Activated T-cell treated with anti-CD3 and anti-CD28 coated beads, Interleukin-2, amount 50 U/mL, for 1 hour (primary cell): ENCODE measurements around the gene PTPN20.
"Not testable (repeated sequence)": the region's sequence is repeated elsewhere in the genome, so short reads cannot be mapped to it uniquely, and the experiment has no call there.

Experiments used
- DNase-seq: peaks from one replicate; pipeline ENCODE4 v3.0.0-alpha.2; 2020

Gene PTPN20

DNA sequence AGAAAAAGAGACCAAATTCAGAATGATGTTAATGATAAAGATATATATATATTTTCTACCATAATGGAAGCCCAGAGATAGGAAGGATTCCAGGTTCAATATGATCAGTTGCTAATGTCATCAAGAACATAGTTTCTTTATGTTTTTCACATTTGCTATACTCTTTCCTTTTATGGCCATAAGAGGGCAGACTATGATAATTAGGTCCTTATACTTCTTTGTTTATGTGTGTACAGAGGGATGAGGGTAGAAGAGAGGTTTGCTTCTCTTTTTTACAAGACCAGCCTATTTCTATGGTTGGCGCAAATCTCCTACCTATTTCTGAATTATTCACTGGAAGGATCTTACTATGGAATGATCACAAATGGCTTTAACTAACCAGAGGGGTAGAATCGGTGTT, 52.1 kb downstream of the PTPN20 start:
- DNase-seq, result not testable (repeated sequence)

DNA sequence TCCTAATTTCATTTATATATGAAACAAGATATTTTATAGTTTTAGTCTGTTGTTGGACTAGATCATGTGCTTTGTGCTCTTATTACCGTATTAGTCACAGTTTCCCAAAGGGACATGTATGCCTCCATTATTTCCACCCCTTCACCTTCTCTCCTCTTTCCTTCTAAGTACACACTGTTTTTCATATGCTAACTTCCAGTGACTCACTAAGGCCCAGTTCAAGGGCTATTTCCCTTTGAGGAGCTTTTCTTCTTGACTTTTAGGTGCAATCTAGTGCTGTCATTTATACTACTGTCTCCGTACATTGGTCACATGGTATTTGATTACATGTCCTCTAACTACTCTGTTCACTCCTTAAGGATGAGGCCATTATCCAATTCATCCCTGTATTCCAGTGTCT, 55.8 kb downstream of the PTPN20 start:
- DNase-seq, result not testable (repeated sequence)

GRCh38 chr10:46980223-46980622, 69.0 kb downstream of the PTPN20 start:
- DNase-seq, result not testable (repeated sequence)

DNA sequence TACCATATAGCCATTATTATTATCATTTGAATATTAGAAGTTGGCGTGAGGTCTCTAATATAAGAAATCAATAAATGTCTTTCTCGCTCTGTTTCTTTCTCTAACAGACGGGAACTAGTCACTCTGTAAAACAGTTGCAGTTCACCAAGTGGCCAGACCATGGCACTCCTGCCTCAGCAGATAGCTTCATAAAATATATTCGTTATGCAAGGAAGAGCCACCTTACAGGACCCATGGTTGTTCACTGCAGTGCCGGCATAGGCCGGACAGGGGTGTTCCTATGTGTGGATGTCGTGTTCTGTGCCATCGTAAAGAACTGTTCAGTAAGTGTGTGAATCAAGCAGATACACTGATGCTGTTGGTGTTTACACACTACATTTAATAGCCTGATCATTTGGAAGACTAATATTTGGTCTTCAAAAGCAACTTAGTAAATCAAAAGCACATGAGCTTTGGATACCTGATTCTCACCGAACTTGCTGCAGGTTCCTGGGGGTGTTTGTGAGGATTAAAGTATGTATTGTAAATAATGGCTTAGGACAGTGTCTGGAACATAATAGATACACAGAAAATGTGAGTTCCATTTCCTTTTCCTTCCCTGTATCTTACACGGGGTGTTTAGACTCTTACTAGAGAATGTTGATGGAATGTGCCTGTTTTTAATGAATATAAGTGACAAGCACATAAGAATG, 76.2 kb downstream of the PTPN20 start:
- not testable (repeated sequence) for DNase-seq

- DNase-seq, result no peak
Observed at GRCh38 chr10:46992803-46993561, 81.8 kb downstream of the PTPN20 start.

- no peak for DNase-seq
Observed at GRCh38 chr10:46995234-46995633, 84.0 kb downstream of the PTPN20 start.

GRCh38 chr10:46998192-46998591, 87.0 kb downstream of the PTPN20 start:
- DNase-seq, result no peak

- DNase-seq, result no peak
Observed at GRCh38 chr10:46998595-46998994, 87.4 kb downstream of the PTPN20 start.

- DNase-seq, result no peak
Observed at GRCh38 chr10:46999217-46999616, 88.0 kb downstream of the PTPN20 start.

GRCh38 chr10:47008769-47009168, 97.5 kb downstream of the PTPN20 start:
- DNase-seq, result no peak

GRCh38 chr10:47009215-47009838, 98.1 kb downstream of the PTPN20 start:
- DNase-seq, result no peak

DNA sequence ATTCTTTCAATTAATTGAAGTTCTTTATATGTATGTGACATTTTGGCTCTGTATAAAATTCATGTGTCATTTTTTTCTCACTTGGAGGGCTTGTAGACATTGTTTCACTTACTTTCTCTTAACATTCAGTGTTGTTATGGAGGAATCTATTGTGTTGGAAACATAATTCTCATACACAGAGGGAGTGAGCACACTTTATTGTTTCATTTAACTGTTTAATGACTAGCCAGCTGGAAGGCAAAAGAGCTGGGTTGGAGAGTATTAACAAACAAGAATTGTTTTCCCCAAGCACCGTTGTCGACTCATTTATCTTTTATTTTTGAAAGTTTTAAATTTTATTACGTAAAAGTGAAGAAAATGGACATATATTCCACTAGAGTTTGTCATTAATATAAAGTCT, 98.8 kb downstream of the PTPN20 start:
- DNase-seq, result no peak

- no peak for DNase-seq
Observed at GRCh38 chr10:47012214-47012613, 101.0 kb downstream of the PTPN20 start.

GRCh38 chr10:47013507-47014154, 102.4 kb downstream of the PTPN20 start:
- no peak for DNase-seq

- DNase-seq, result no peak
Observed at GRCh38 chr10:47015404-47015803, 104.2 kb downstream of the PTPN20 start.

DNA sequence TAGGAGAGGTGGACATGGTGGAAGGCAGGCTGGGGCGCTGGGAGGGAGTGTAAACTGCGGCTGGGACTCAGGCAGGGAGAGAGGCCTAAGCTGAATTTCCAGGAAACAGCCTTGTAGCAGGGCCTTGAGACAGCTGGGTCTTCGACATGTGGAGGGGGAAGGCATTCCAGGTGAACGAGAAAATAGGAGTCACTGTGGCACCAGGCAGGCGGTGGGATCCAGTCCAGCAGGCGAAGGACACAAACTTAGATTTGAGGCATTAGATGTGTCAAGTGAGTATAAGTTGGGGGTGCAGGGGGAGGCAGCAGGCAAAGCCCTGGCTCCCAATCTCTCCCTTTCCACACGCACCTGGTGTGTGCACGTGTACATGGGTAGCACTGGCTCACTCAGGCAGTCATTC, 105.3 kb downstream of the PTPN20 start:
- no peak for DNase-seq

GRCh38 chr10:47018026-47018735, 107.0 kb downstream of the PTPN20 start:
- DNase-seq, result no peak

GRCh38 chr10:47019155-47020145, 108.2 kb downstream of the PTPN20 start:
- DNase-seq, result no peak

GRCh38 chr10:47020471-47020870, 109.2 kb downstream of the PTPN20 start:
- DNase-seq, result no peak

- no peak for DNase-seq
Observed at GRCh38 chr10:47021850-47022249, 110.6 kb downstream of the PTPN20 start.

GRCh38 chr10:47022311-47023131, 111.3 kb downstream of the PTPN20 start:
- no peak for DNase-seq
